Erythroblast (primary cell): ENCODE measurements around the gene GNAQ.

Experiments
- DNase-seq, 2 experiments: peaks; one replicate each; lab custom pipeline; 2025; lab: John Stamatoyannopoulos, UW
- GATA1 ChIP-seq: IDR thresholded peaks from 2 replicates; pipeline ENCODE4 v1.6.1; 2011; ENCODE audit warnings: low read depth, mild to moderate bottlenecking, control low read depth, low read length, moderate library complexity
- POLR2A ChIP-seq: IDR thresholded peaks from 2 replicates; pipeline ENCODE4 v1.6.1; 2011; ENCODE audit warnings: mild to moderate bottlenecking, low read length

The GNAQ gene

DNA sequence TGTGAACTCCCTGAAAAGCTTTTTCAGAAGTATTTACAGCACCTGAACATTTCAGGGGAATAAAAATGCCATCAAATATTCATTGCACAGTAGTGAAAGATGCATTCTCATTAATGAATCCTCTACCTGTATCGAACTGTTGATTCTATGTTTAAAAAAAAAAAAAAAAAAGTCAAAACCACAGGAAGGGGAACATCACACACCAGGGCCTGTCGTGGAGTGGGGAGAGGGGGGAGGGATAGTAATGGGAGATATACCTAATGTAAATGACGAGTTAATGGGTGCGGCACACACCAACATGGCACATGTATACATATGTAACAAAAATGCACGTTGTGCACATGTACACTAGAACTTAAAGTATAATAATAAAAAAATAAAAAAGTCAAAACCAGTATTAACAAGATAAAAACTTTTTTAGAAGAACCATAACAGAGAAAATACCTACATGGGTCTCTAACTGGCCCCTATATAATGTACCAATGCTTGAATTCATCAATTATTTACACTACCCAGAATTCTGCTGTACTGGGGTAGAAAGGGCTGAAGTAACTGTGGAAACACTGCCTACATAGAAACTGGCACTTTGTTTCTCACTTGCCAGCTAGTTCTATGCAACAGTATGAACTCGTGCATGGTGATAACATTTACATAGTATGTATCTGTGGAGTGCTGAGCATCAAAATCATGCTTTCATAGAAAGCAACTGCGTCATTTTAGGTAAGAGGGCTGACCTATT lies 48.9 kb downstream of the GNAQ start:
- TF ChIP-seq POLR2A: no peak
- no peak for TF ChIP-seq GATA1
- no peak for DNase-seq

DNA sequence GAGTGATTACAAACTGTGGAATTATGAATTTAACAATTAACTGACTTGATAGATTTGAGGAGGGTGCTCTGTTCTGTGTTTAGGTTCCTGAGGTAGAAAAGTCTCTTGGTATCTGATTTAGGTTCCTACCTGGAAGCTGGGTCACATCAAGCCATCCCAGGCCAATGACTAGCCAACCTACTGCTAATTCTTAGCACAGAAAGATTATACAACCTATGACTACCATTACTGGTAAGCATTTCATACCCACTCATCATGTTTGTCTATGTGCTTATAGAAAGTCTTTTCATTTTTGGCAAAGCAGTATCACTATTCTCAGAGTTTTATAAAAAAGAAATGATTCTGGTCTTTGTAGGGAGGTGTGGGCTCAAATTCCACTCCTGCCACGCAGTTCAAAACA lies 49.7 kb downstream of the GNAQ start:
- DNase-seq: no peak
- TF ChIP-seq GATA1: no peak
- no peak for TF ChIP-seq POLR2A

DNA sequence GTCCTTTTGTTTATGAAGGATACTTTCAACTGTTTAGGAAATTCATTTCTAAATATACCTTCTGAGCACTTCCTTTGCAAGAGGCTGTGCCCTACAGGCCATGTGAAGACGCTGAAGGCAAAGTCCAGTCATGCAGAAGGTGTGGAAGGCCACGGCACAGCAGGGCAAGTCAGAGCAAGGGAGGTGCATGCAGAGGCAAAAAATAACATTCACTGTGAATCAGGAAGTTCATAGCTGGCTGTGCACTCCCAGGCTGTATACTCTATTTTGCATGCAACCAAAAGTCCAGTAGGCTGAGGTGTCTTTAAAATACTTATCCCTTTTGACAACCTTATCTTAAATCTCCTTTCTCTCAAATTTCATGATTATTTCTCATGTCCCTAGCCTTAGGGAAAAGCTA lies 50.3 kb downstream of the GNAQ start:
- TF ChIP-seq GATA1 (no peak), POLR2A (no peak)
- DNase-seq: peak; percentile 53 to 63

DNA sequence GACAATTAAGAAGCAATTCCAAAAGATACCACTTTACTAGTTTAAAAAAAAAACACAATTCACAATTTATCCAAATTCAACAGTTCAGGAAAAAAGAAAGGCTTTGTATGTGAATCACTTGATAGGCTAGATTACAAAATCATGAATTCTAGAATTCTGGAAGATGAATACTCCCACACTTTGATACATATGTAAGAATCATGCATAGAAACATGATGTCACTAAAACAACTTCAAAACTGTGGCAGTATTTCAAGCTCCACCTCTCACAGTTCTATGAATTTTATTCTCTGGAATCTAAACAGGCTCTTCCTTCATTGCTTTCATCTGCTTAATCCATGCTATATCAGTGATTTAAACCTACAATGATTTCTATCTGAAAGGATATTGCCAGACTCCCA lies 51.0 kb downstream of the GNAQ start:
- no peak for DNase-seq
- TF ChIP-seq POLR2A: no peak
- TF ChIP-seq GATA1: no peak

DNA sequence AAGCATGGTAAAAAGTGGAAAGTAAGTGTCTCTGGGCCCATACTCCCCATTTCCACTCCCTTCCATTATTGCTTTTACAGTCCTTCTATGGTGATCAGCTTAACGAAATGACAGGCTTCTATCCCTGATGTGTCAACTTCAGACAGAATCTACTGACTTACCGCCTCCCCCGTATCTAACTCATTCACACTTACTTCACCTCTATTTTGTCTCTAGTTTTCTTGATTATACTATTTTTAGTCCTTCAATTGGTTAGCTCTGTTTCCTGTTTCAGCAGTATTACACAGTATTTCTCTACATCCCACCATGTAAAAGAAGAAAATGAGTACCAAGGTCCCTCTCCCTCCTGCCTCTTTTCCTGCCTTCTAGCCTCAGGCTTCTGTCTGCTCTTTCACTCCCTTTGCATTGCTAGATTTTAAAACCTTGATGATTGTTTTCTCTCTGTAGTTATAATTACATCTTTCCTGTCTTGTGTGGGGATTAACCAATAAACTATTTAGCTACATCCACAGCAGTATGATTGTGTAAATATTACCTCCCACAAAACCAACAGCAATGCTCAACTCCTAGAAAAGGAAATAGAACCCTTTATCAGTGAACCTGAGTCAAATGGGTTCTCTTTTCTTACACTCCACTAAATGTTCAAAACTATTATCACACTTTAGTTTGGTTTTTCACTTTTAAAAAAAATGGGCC lies 53.4 kb downstream of the GNAQ start:
- DNase-seq: no peak
- TF ChIP-seq POLR2A (no peak), GATA1 (no peak)

DNA sequence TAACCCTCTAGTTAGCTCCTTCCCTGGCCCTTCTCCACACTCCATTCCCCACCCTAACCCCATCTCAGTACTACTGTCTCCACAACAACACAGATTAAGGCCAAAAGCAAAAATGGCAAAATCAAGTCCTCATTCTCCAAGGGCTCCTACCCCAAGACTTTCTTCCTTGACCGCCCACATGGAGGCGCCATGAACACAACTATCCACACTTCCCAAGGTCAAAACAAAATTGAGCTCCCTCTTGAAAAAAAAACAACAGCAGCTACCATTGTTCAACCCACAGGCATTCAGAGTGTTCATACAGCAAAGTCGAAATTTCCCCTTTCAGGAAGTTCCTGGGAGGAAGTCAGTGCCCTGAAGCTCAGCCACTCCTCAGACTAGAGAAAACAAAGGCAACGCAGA lies 54.4 kb downstream of the GNAQ start:
- DNase-seq: peak; percentile 79 to 85
- no peak for TF ChIP-seq GATA1

DNA sequence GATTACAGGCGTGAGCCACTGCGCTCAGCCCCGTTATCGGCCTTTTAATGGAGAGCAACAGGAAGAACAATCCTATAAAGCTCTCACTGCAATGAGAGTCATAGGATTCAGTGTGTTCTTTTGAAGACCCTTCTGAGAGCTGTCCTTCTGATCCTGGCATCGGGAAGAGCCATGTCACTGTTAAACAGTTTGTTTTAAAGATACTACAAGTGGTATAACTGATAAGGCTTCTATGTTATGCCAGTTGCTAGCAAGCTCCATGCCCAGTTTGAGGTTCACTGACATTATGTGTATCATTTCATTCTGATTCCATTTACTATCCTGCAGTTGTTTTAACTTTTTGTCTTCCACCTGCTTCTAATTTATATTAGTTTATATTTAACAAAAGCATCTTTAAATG lies 55.8 kb downstream of the GNAQ start:
- TF ChIP-seq GATA1 (no peak), POLR2A (no peak)
- DNase-seq: peak; percentile 24 to 59

DNA sequence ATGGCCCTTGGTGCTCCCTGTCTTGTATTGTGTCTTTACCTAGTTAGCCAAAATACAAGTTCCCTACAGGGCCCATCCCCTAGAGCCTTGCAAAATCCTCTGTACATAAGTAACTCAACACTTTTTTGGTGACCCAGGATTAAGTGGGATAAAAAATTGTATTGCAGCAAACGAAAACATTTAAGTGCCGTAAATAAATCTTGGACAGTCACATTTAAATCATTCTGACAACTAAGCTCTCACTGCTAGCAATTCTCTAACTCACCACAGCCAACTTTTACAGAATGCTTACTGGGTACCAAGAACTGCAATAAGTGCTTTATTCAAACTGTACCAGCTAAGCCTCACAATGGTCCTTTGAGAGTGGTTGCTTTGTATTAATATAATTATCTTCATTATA lies 56.6 kb downstream of the GNAQ start:
- TF ChIP-seq POLR2A (no peak), GATA1 (no peak)
- DNase-seq: peak in 1 of 2 experiments; percentile 23

DNA sequence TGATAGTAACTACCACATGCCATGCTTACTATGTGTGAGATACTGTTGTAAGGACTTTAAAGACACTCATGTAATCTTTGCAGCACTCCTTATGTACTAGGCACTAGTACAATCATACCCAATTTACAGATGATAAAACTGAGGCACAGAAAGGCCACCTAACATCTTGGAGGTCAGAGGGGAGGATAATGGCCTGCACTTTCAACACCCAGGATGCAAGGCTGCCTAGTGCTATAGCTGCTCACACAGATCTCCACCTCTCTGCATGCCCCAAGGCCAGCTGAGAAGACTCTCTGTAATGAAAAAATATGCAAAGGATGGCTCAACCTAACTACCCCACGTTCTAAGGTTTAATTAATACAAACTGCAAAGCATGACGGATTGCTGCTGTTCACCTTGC lies 57.2 kb downstream of the GNAQ start:
- TF ChIP-seq POLR2A: no peak
- no peak for TF ChIP-seq GATA1

DNA sequence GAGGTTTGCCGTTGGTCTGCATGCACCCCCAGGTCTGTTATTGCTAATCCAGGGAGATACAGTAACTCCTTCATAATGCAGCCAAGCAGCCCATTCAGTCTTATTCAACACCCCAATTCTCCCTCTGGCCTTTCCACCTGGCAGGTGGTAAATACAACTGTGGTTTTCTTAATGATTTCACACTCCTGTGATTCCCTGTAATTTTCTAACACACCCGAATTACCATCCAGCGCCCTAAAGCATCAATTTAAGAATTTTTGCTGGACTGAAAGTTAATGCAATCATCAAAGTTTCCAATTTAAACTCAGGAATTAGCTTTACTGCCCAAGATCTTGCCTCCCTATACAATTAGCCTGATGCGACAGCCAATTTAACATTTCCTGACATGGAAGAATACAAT lies 62.5 kb downstream of the GNAQ start:
- TF ChIP-seq GATA1: no peak
- no peak for TF ChIP-seq POLR2A
- no peak for DNase-seq

More for the DNA sequence above, 57.2 kb downstream of the GNAQ start:
- DNase-seq: no peak

DNA sequence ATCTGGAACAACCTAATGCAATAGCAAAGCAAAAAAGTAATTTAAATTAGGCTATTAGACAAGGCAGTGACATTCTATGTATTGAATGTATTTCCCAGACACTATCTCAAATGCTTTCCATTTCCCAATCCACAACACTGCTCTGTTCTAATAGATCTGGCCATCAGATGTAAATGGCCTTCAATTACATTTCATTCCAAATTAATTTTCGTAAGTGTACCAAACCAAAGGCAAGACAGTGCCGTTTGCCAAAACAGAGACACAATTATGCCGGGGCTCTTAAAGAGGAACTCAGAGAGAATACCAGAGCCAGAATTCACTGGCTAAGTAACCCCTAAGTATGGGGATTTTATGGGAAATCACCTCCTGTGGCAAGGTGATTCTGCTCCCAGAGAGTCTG lies 63.1 kb downstream of the GNAQ start:
- no peak for TF ChIP-seq GATA1
- no peak for TF ChIP-seq POLR2A
- DNase-seq: no peak

DNA sequence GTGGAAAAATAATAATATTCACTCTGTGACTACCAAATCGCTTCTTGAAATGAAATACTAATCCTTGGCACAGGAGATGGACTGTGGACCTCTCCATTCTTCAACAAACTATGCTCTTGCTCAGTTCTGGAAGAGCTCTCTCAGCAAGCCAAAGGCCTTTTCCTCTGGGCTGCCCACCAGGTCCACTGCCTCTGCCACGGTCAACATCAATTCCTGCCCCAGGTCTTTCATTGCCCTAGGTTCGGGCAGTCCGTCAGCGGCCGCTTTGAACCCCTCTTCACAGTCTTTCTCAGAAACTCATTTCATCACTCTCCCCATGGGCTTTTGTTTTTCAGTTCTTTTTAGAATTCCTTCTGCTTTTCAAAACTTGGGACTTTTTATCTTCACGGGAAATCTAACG lies 64.9 kb downstream of the GNAQ start:
- DNase-seq: no peak
- TF ChIP-seq POLR2A (no peak), GATA1 (no peak)

DNA sequence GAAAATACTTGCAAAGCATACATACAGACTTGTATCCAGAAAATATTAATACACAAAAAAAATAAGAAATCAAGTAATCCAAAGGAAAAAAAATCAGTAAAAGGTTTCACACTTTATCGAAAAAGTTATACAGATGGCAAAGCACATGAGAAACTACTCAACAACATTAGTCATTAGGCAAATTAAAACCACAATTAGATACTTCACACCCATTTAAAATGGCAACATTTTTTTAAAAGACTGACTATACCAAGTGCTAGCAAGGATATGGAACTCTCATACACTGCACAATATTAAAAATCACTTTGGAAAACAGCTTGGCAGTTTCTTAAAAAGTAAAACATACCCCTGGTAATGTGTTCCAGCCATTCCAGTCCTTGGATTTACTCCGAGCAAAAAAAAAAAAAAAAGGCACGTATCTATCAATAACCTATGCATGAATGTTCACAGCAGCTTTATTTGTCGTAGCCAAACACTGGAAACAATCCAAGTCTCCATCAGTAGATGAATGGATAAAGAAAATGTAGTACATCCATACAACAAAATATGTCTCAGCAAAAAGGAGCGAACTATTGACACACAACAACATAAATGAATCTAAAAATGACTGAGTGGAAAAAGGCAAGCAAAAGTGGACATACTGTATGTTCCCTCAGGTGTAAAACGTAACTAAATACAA lies 66.0 kb downstream of the GNAQ start:
- no peak for TF ChIP-seq GATA1
- no peak for TF ChIP-seq POLR2A
- no peak for DNase-seq

DNA sequence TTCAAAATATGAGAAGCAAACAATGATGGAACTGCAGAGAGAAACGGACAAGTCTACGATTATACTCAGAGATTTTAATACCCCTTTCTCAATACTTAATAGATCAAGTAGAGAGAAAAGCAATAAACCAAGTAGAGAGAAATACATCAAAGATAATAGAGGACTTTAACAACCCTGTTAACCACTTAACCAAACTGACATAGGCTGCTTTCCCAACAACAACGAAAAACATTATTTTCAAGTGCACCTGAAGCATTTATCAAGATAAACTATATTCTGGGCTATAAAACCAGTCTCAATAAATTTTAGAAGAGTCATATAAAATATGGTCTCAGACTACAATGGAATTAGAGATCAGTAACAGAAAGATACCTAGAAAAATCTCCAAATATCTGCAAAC lies 67.4 kb downstream of the GNAQ start:
- no peak for DNase-seq
- TF ChIP-seq GATA1 (no peak), POLR2A (no peak)
